Ureter (tissue), 1 donor: ENCODE results near the gene SCYL3. TPM values are rescaled to one million over a fixed set of nuclear protein-coding genes. Genes with fewer than 3 reads are reported as not detected.

Experiments used
- DNase-seq: peaks from one replicate; pipeline ENCODE4 v3.0.0-alpha.2; 2020; ENCODE audit warnings: low spot score
- total RNA-seq: library from RNA; stranded (reverse); gene quantifications from one replicate; pipeline ENCODE4 v1.2.4, GENCODE V29; 2023
- donor health status: DM: yes; HTN: yes; CAD: no.

Gene SCYL3
- total RNA-seq, 1 donor from 2014 or later: 21.2 TPM

- no peak for DNase-seq
These were observed 6.9 kb upstream of the SCYL3 start for GRCh38 chr1:169900571-169900970.

- DNase-seq: no peak
These were observed 6.0 kb upstream of the SCYL3 start for GRCh38 chr1:169899519-169900217.

GRCh38 chr1:169896013-169896412 is 2.3 kb upstream of the SCYL3 start:
- no peak for DNase-seq

- DNase-seq: no peak
These were observed 889 bp upstream of the SCYL3 start for GRCh38 chr1:169894424-169895145.

GRCh38 chr1:169892927-169893644 is 610 bp downstream of the SCYL3 start:
- DNase-seq: peak; percentile 58

- no peak for DNase-seq
These were observed 1.3 kb downstream of the SCYL3 start for GRCh38 chr1:169892176-169892926.

GRCh38 chr1:169891539-169891885 is 2.2 kb downstream of the SCYL3 start:
- DNase-seq: no peak

- DNase-seq: peak; percentile 63
These were observed 2.7 kb downstream of the SCYL3 start for GRCh38 chr1:169890761-169891538.

GRCh38 chr1:169889871-169890270 is 3.8 kb downstream of the SCYL3 start:
- no peak for DNase-seq

- no peak for DNase-seq
These were observed 6.8 kb downstream of the SCYL3 start for GRCh38 chr1:169886931-169887330.

GRCh38 chr1:169886422-169886821 is 7.3 kb downstream of the SCYL3 start:
- DNase-seq: no peak

- no peak for DNase-seq
These were observed 8.5 kb downstream of the SCYL3 start for GRCh38 chr1:169885207-169885606.

GRCh38 chr1:169884634-169885033 is 9.1 kb downstream of the SCYL3 start:
- no peak for DNase-seq

- DNase-seq: no peak
These were observed 11.6 kb downstream of the SCYL3 start for GRCh38 chr1:169882039-169882511.

GRCh38 chr1:169879034-169879840 is 14.5 kb downstream of the SCYL3 start:
- no peak for DNase-seq

- DNase-seq: no peak
These were observed 15.2 kb downstream of the SCYL3 start for GRCh38 chr1:169878498-169878897.

- no peak for DNase-seq
These were observed 15.8 kb downstream of the SCYL3 start for GRCh38 chr1:169877800-169878491.

GRCh38 chr1:169874229-169874628 is 19.5 kb downstream of the SCYL3 start:
- DNase-seq: no peak

- no peak for DNase-seq
These were observed 20.0 kb downstream of the SCYL3 start for GRCh38 chr1:169873582-169874199.
